ENCODE results near the gene DCC. TPM values are rescaled to one million over a fixed set of nuclear protein-coding genes. Genes with fewer than 3 reads are reported as not detected.

Gene DCC
- total and polyA plus RNA-seq, 12 donors = under 0.01 to 0.89 (median 0.09) TPM; not detected in 8

- H3K36me3 ChIP-seq = no peaks in the 10 kb centered on the region
- H3K9me3 ChIP-seq = no peaks in the 10 kb centered on the region
- H3K4me3 ChIP-seq = no peak overlapping the region
- WGBS, 2 donors = 68 to 82% methylated on average over 3 of the region's 3 CpGs
- no peak for TF ChIP-seq CTCF (IDR thresholded peaks at IDR 0.05)
- ATAC-seq = no peak
- intact Hi-C loops (cut with DNase I) = no loop called here
- no peak for DNase-seq
- H3K27ac ChIP-seq = no peak overlapping the region
- no peaks in the 10 kb centered on the region for H3K27me3 ChIP-seq
- H3K4me1 ChIP-seq = no peaks in the 10 kb centered on the region
These were observed 47.2 kb downstream of the DCC start for GRCh38 chr18:52387175-52387574.

DNA sequence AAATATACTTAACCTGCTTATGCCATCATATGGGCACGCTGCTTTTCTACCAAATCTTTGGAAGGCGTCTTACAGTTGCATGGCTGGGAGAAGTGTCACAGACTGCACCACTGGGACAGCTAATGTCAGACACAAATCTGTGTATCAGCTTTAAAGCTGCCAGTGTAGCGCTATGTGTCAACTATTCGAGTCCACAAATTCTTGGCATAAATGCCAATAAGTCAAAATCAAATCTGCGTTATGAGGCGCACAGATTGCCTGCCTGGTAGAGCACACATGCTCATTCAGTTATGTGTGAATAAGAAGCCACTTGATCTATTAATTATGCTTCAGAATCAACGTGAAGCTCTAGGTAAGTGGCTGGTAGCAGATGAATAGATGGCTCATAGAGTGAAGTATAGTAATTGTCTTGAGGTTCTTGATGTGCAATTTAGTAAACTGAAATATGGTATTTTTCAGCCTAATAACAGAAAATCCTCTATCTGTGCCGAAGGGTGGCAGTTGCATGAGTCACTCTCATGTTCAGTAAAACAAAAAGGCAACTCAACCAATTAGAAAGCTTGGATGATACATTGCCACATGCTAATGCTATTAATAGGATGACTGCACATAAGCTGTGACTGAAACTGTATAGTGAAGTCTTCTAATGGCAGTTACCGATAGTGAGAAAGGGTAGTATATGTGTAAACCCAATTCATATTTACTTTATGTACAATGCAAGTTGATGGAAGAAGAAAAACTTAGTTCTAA lies 52.0 kb downstream of the DCC start:
- Histone ChIP-seq H3K36me3 (no peaks in the 10 kb centered on the region), H3K4me1 (no peaks in the 10 kb centered on the region), H3K27ac (no peak overlapping the region), H3K4me3 (no peak overlapping the region), H3K27me3 (no peaks in the 10 kb centered on the region), H3K9me3 (no peaks in the 10 kb centered on the region)
- WGBS, 2 donors = 77 to 82% methylated on average over 9 of the region's 9 CpGs
- no peak for ATAC-seq
- intact Hi-C loops (cut with DNase I) = no loop called here
- no peak for TF ChIP-seq CTCF (IDR thresholded peaks at IDR 0.05)
- DNase-seq = no peak

DNA sequence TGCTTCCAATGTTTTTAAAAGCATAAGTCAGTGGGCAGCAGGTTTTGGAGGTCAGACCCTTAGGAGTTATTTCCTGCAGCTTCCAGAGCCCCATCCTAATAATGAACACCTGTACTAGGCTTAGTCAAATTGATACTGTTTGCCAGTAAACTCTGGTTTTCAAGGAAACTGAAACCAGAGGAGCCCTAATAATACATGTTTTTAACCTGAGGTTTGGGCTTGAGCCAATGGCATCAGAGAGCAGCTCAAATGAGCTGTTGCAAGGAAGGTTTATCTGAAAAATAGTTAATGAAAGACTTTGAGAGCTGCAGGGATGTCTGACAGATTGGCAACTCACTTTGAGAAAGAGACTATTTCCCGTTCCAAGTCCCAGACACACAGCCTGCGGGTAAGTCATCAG lies 54.6 kb downstream of the DCC start:
- Histone ChIP-seq H3K27me3 (no peaks in the 10 kb centered on the region), H3K27ac (no peak overlapping the region), H3K4me1 (no peaks in the 10 kb centered on the region), H3K4me3 (no peak overlapping the region), H3K36me3 (no peaks in the 10 kb centered on the region), H3K9me3 (no peaks in the 10 kb centered on the region)
- intact Hi-C loops (cut with DNase I) = no loop called here
- DNase-seq (no peak), ATAC-seq (no peak)
- TF ChIP-seq CTCF (IDR thresholded peaks at IDR 0.05) = no peak
- WGBS, 2 donors = 52 to 59% methylated on average over 2 of the region's 2 CpGs

DNA sequence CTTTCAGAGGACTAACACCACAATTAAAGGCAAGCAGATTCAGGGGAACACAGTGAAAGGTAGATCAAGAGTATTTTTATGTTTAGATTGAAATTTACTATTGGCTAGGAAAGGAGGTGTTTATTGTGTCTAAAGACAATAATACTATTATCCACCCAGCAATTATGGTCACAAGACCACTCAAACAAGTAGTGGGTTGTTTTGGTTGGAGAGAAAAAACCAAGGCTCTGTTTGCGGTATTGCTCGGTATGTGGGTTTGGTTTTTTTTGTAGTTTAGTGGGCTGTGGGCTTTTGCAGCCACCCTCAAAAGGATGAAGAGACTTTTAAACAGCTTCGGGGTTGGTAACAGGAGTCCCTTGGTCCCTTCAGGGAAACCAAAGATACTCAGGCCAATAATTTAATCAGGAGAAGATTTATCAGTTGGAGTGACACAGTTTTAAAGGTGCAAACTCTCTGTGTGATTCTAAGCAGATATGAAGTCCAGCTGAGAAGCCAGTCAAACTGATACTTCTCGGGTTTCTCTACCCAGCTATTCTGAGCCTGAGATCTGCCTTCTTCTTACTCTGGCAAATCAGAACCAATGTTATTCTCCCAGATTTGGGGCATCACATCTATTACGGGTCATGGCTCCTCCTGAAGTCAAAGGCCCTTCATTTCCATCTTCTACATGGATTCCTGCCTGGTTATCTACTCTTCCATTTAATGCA lies 55.3 kb downstream of the DCC start:
- Histone ChIP-seq H3K4me3 (no peak overlapping the region), H3K9me3 (peaks cover 0 to 2% (median 0%) of the 10 kb centered on the region in 11 donors), H3K27me3 (no peaks in the 10 kb centered on the region), H3K36me3 (no peaks in the 10 kb centered on the region), H3K27ac (no peak overlapping the region), H3K4me1 (no peaks in the 10 kb centered on the region)
- ATAC-seq = no peak
- WGBS, 2 donors = 67% methylated on average over 5 of the region's 5 CpGs
- intact Hi-C loops (cut with DNase I) = no loop called here
- no peak for DNase-seq
- no peak for TF ChIP-seq CTCF (IDR thresholded peaks at IDR 0.05)
